HG02588 (cell line): Measurements from ENCODE around the gene IP6K3.

ENCODE experiments used
- ATAC-seq: cut with Tn5 transposase; IDR thresholded peaks from one replicate; pipeline ENCODE4 v1.9.1; 2021; ENCODE audit warnings: mild to moderate bottlenecking, moderate library complexity; ENCODE audit not compliant: unreplicated experiment

IP6K3 gene

GRCh38 chr6:33746651-33747100 is at the start of gene IP6K3:
TSS of gene IP6K3 (minus strand) at chr6:33746905. CDS start at chr6:33735476, 11,429 bp downstream.
- ATAC-seq, result no peak

GRCh38 chr6:33794910-33795623 is 48.4 kb upstream of the IP6K3 start:
- ATAC-seq, result no peak

- ATAC-seq, result no peak
These were observed 46.3 kb upstream of the IP6K3 start for GRCh38 chr6:33792981-33793380.

- no peak for ATAC-seq
These were observed 44.9 kb upstream of the IP6K3 start for GRCh38 chr6:33791620-33792019.

- no peak for ATAC-seq
These were observed 44.2 kb upstream of the IP6K3 start for GRCh38 chr6:33790910-33791309.

- ATAC-seq, result no peak
These were observed 43.7 kb upstream of the IP6K3 start for GRCh38 chr6:33790379-33790778.

GRCh38 chr6:33789550-33789895 is 42.8 kb upstream of the IP6K3 start:
- no peak for ATAC-seq

GRCh38 chr6:33788694-33789549 is 42.2 kb upstream of the IP6K3 start, which contains the start of gene LEMD2:
TSS of gene LEMD2 (minus strand) at chr6:33789130. CDS start at chr6:33789116, 14 bp downstream.
- ATAC-seq, result peak; percentile 84

GRCh38 chr6:33787954-33788693 is 41.4 kb upstream of the IP6K3 start:
- peak; percentile 55 for ATAC-seq

GRCh38 chr6:33787346-33787953 is 40.7 kb upstream of the IP6K3 start:
- ATAC-seq, result no peak

- ATAC-seq, result no peak
These were observed 40.0 kb upstream of the IP6K3 start for GRCh38 chr6:33786736-33787135.

GRCh38 chr6:33785778-33786177 is 39.1 kb upstream of the IP6K3 start:
- no peak for ATAC-seq

GRCh38 chr6:33784787-33785186 is 38.1 kb upstream of the IP6K3 start:
- no peak for ATAC-seq

- ATAC-seq, result no peak
These were observed 37.2 kb upstream of the IP6K3 start for GRCh38 chr6:33783781-33784520.

- ATAC-seq, result no peak
These were observed 35.9 kb upstream of the IP6K3 start for GRCh38 chr6:33782561-33782960.

GRCh38 chr6:33781131-33781975 is 34.6 kb upstream of the IP6K3 start:
- ATAC-seq, result no peak

- ATAC-seq, result no peak
These were observed 33.2 kb upstream of the IP6K3 start for GRCh38 chr6:33779895-33780294.

GRCh38 chr6:33779290-33779689 is 32.6 kb upstream of the IP6K3 start:
- no peak for ATAC-seq

- ATAC-seq, result no peak
These were observed 31.9 kb upstream of the IP6K3 start for GRCh38 chr6:33778444-33779121.
